PFSK-1 (cell line): Measurements from ENCODE around the gene TAS1R2.

Source experiments
- POLR2AphosphoS5 ChIP-seq: IDR thresholded peaks from 2 replicates; pipeline ENCODE4 v1.6.1; 2012; ENCODE audit warnings: low read depth, mild to moderate bottlenecking, control low read depth, low read length, moderate library complexity
- TF ChIP-seq, protein P1 (sequence below), 2 experiments: IDR thresholded peaks; 2 replicates each; pipeline versions ENCODE4 v1.6.1 to v1.8.0; 2011 to 2012; ENCODE audit warnings: low read depth in 2 of 2, low read length in 2 of 2, control low read depth in 1 of 2, inconsistent platforms in 1 of 2, mild to moderate bottlenecking in 1 of 2, moderate library complexity in 1 of 2; ENCODE audit not compliant: insufficient read depth in 1 of 2

DNA sequence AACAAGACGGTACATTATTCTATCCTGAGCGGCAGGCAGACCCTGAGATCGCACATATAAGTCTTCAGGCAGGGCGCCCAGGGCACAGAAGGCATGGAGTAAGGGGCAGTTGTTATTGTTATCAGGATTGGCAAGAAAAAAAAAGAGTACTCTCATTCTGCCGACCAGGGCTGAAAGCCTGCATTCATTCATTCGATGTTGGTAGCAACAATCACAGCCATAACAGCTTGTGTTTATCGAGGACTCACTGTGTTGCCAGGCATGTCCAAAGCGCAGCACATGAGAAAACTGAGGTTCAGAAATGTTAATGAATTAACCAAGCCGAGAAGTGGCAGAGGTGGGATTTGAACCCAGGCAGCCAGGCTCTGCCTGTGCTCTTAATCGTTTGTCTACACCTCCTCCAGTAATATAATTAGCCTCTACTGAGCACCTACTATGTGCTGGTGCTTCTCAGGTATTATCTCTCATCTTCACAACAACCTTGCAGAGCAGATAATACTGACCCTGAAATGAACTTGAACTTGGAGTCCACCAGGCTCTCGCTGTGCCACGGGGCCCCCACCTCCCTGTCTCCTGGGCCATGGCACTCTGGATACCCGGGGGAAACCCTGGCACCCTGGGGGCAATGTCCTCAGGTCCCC is 56.2 kb downstream of the TAS1R2 start:
- TF ChIP-seq, protein P1, sequence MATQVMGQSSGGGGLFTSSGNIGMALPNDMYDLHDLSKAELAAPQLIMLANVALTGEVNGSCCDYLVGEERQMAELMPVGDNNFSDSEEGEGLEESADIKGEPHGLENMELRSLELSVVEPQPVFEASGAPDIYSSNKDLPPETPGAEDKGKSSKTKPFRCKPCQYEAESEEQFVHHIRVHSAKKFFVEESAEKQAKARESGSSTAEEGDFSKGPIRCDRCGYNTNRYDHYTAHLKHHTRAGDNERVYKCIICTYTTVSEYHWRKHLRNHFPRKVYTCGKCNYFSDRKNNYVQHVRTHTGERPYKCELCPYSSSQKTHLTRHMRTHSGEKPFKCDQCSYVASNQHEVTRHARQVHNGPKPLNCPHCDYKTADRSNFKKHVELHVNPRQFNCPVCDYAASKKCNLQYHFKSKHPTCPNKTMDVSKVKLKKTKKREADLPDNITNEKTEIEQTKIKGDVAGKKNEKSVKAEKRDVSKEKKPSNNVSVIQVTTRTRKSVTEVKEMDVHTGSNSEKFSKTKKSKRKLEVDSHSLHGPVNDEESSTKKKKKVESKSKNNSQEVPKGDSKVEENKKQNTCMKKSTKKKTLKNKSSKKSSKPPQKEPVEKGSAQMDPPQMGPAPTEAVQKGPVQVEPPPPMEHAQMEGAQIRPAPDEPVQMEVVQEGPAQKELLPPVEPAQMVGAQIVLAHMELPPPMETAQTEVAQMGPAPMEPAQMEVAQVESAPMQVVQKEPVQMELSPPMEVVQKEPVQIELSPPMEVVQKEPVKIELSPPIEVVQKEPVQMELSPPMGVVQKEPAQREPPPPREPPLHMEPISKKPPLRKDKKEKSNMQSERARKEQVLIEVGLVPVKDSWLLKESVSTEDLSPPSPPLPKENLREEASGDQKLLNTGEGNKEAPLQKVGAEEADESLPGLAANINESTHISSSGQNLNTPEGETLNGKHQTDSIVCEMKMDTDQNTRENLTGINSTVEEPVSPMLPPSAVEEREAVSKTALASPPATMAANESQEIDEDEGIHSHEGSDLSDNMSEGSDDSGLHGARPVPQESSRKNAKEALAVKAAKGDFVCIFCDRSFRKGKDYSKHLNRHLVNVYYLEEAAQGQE (IDR thresholded peaks at IDR 0.05; ENCODE audit: insufficient read depth in 1 of 2, low read depth in 2 of 2, low read length in 2 of 2), result no peak
- no peak for TF ChIP-seq POLR2AphosphoS5
